Suprapubic skin (tissue), 3 donors: ENCODE measurements around the gene SLC9A9.

Experiments used
- CTCF ChIP-seq, 2 donors: fragments of 200-600 bp in 1 of 2; fragments of 450-650 bp in 1 of 2; sonication (generic) in 1 of 2; IDR thresholded peaks; one replicate each; pipeline ENCODE4 v1.5.1; 2016 to 2019; ENCODE audit warnings: antibody characterized with exemption in 2 of 2, mild to moderate bottlenecking in 1 of 2, moderate library complexity in 1 of 2
- POLR2A ChIP-seq, 2 donors: fragments of 450-650 bp; IDR thresholded peaks; one replicate each; pipeline ENCODE4 v1.6.1; 2017; ENCODE audit warnings: antibody characterized with exemption in 2 of 2, mild to moderate bottlenecking in 2 of 2, moderate library complexity in 2 of 2

- TF ChIP-seq POLR2A (IDR thresholded peaks at IDR 0.05) (no peak), CTCF (IDR thresholded peaks at IDR 0.05) (no peak)
These were observed 561.8 kb downstream of the SLC9A9 start for GRCh38 chr3:143286392-143287010.
